AG09309 (cell line): ENCODE results near the gene PAPSS2.

Experiments used
- DNase-seq: peaks from one replicate; pipeline ENCODE4 v3.0.0-alpha.2; 2010; ENCODE audit warnings: low read depth
- H3K4me3 ChIP-seq: 2 replicates; pipeline ENCODE4 v1.5.1; 2011; ENCODE audit warnings: mild to moderate bottlenecking, low read depth, low read length, moderate library complexity; ENCODE audit not compliant: control insufficient read depth
- TF ChIP-seq, protein P1 (sequence below): IDR thresholded peaks from 2 replicates; pipeline ENCODE4 v1.5.1; 2011; ENCODE audit warnings: mild to moderate bottlenecking, low read depth, low read length, inconsistent platforms; ENCODE audit not compliant: insufficient read depth, control insufficient read depth; ENCODE audit errors: missing control alignments

The PAPSS2 gene

DNA sequence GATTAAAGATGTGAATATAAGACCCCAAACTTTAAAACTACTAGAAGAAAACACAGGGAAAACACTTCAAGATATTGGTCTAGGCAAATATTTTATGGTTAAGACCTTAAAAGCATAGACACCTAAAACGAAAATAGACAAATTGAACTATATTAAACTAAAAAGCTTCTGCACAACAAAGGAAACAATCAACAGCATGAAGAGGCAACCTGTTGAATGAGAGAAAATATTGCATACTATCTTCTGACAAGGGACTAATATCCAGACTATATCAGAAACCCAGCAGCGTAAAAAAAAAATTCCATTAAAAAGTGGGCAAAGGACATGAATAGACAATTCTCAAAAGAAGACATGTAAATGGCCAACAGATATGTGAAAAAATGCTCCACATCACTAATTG lies 18.6 kb downstream of the PAPSS2 start:
- TF ChIP-seq, protein P1, sequence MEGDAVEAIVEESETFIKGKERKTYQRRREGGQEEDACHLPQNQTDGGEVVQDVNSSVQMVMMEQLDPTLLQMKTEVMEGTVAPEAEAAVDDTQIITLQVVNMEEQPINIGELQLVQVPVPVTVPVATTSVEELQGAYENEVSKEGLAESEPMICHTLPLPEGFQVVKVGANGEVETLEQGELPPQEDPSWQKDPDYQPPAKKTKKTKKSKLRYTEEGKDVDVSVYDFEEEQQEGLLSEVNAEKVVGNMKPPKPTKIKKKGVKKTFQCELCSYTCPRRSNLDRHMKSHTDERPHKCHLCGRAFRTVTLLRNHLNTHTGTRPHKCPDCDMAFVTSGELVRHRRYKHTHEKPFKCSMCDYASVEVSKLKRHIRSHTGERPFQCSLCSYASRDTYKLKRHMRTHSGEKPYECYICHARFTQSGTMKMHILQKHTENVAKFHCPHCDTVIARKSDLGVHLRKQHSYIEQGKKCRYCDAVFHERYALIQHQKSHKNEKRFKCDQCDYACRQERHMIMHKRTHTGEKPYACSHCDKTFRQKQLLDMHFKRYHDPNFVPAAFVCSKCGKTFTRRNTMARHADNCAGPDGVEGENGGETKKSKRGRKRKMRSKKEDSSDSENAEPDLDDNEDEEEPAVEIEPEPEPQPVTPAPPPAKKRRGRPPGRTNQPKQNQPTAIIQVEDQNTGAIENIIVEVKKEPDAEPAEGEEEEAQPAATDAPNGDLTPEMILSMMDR = no peak
- no peak for DNase-seq
- no peak overlapping the region for H3K4me3 ChIP-seq

DNA sequence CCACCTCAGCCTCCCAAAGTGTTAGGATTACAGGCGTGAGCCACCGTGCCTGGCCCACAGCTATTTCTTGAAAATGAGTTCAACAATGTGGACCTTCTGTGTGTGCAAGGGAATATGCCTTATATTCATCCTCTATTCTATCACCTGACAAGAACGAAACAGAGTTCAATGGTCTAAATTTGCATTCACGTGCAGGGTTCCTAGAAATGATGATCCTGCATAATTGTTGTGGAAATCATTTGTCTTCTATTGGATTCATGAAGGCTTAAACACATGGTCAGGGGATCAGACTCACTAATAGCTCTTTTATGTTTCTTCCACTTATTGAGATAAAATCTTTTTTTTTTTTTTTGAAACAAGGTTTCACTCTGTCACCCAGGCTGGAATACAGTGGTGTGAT lies 23.7 kb downstream of the PAPSS2 start:
- no peak overlapping the region for H3K4me3 ChIP-seq
- no peak for DNase-seq
- TF ChIP-seq, protein P1 = no peak

DNA sequence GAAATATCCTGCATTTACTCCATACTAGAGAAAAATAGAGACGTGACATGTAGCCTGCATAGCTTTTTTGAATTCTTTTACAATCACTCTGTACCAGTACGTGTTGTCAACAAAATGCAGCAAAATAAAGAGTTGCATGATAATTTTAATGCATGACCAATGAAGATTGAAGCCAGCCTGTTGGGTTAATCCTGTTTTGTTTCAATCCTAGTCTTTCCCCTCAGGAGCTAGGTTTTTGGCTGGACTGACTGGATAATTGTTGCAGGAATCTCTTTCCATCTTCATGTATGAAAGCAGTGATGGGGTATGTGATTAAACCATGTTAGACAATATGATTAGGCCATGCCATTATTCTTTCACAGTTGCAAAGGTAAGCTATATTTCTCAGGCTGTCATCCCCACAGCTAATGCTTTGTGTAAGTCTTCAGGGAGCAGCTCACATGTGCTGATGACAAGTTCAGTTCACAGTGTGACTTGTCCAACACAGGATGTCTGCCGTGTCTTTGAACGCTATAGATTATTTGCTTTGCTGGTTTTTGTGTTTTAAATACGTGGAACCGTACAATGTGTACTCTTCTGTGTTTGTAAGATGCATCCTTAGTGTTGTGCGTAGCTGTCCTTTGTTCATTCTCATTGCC lies 24.4 kb downstream of the PAPSS2 start:
- H3K4me3 ChIP-seq = no peak overlapping the region
- TF ChIP-seq, protein P1 = no peak
- DNase-seq = no peak

DNA sequence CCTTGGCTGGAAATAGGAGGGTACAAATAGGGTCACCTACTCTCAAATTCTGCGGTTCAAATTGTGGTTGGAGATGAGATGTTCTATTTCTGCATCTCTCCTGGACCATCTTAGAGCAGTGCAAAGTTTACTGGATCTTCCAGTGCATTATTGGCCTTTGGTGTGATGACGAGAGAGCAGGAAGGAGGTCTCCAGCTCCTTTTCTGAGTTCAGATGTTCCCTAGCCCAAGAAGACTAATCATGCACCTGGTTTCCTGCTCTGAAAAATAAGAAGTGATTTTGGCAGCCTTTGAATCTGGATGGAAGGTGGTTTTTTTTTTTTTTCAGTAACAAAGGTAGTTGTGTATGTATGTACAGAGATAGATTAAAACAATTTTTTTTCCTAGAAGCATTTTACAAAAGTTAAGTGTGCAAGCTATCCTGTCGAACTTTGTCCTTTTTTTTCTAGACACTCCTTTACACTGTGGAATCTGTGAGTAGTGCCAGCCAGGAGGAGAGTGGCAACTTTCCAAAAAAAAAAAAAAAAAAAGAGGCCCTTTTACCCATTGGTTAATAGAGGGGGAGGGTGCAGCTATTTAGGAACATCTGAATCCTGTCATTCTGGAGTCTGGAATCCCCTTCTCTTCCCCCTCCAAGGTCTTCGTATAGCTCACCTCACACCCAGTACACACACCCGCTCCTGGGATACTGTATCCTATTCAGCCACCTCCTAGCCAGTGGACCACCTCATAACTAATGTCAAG lies 26.3 kb downstream of the PAPSS2 start:
- no peak overlapping the region for H3K4me3 ChIP-seq
- no peak for DNase-seq
- TF ChIP-seq, protein P1 = no peak

DNA sequence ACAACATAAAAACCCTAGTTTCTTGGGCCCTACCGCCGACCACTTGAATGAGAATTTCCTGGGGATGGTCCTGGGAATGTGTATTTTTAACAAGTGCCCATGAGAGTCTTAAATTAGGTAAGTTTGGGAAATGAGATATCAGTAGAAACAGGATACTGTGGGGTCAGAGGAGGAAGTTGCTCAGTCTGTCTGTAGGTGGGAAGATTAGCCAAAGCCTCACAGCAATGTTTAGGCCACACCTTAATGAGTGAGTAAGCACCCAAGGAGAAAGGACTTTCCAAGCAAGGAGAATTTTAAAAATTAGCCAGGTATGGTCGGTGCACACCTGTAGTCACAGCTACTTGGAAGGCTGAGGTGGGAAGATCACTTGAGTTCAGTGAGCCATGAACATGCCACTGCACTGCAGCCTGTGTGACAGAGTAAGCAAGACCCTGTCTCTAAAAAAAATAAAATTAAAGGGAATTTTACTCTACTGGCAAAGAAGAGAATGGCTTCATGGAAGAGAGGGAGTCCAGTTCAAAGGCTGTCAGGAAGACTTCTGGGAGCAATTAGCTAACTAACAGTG lies 31.9 kb downstream of the PAPSS2 start:
- DNase-seq = no peak
- TF ChIP-seq, protein P1 = no peak
- H3K4me3 ChIP-seq = no peak overlapping the region

DNA sequence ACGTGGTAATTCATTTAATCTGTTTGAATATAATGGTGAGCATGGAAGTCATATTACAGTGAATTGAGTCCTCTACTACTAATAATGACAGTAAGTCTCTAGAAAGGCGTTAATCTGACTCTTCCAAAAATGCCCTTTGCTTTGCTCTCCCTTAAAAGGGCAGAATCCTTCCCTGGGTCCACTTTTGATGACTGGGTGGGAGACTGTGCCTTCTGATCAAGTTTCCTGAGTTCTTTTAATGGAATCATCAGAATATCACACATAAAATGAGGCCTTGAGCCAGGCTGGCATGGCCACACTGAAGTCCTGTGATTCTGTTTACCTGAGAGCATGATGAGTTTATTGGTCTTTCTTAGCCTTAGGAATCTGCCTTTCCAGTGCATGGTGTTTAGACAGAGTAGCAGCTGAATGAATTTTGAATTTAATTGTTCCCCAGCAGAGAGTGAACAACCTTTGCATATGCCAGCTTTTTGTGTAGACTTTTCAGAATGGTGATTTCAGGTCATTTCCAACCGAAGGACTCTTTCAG lies 33.3 kb downstream of the PAPSS2 start:
- no peak for DNase-seq
- TF ChIP-seq, protein P1 = no peak
- no peak overlapping the region for H3K4me3 ChIP-seq
